WERI-Rb-1 (cell line): ENCODE data around the gene KDM4B.

Experiments used
- DNase-seq: peaks from one replicate; pipeline ENCODE4 v3.0.0-alpha.2; 2020
- H3K27ac ChIP-seq: fragments of 250-450 bp; sonication (Bioruptor Pico); 2 replicates; pipeline ENCODE4 v1.5.1; 2020; ENCODE audit warnings: mild to moderate bottlenecking, moderate library complexity
- H3K27me3 ChIP-seq: fragments of 250-450 bp; sonication (Bioruptor Pico); 2 replicates; pipeline ENCODE4 v1.5.1; 2021; ENCODE audit warnings: mild to moderate bottlenecking, low read depth, moderate library complexity; ENCODE audit not compliant: insufficient read depth, severe bottlenecking
- H3K36me3 ChIP-seq: fragments of 250-450 bp; sonication (Bioruptor Pico); 2 replicates; pipeline ENCODE4 v1.5.1; 2020; ENCODE audit warnings: mild to moderate bottlenecking, moderate library complexity
- H3K4me3 ChIP-seq: 2 replicates; pipeline ENCODE4 v1.5.1; 2011; ENCODE audit warnings: low read depth, mild to moderate bottlenecking, control low read depth, low read length
- H3K9me3 ChIP-seq: fragments of 250-450 bp; sonication (Bioruptor Pico); 2 replicates; pipeline ENCODE4 v1.5.1; 2021; ENCODE audit warnings: mild to moderate bottlenecking, moderate library complexity; ENCODE audit not compliant: severe bottlenecking
- TF ChIP-seq, protein P1 (sequence below): IDR thresholded peaks from 2 replicates; pipeline ENCODE4 v1.5.1; 2011; ENCODE audit warnings: low read depth, mild to moderate bottlenecking, control low read depth, inconsistent platforms, low read length

The KDM4B gene

DNA sequence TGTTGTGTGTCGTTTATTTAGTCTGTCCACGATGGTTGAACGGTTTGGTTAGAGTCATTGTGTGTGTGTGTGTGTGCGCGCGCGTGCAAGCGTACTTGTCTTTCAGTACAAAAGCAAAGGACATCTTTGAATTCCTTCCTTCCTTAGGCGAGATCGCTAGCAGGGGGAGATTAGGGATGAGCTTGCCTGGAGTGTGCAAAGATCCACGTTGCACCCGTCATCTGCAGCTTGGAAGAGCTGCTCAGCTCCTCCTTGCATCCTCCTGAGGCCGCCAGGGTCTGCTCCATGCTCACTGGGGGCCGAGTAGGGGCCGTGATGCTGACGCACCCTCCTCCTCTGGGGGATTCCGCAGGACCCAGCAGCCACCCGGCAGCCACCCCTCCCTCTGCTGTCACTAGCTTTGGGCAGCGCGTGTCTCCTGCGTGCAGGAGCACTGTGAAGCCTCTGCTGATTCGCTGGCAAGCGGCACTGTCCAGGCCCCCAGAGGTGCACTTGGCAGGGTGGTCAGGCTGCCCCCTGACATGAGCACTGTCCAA is 137.3 kb downstream of the KDM4B start:
- Histone ChIP-seq H3K9me3 (no peaks in the 10 kb centered on the region), H3K36me3 (peaks cover 10% of the 10 kb centered on the region), H3K27ac (peak overlapping the region; percentile 86), H3K27me3 (no peaks in the 10 kb centered on the region), H3K4me3 (no peak overlapping the region)
- DNase-seq, result peak; percentile 38
- TF ChIP-seq, protein P1, sequence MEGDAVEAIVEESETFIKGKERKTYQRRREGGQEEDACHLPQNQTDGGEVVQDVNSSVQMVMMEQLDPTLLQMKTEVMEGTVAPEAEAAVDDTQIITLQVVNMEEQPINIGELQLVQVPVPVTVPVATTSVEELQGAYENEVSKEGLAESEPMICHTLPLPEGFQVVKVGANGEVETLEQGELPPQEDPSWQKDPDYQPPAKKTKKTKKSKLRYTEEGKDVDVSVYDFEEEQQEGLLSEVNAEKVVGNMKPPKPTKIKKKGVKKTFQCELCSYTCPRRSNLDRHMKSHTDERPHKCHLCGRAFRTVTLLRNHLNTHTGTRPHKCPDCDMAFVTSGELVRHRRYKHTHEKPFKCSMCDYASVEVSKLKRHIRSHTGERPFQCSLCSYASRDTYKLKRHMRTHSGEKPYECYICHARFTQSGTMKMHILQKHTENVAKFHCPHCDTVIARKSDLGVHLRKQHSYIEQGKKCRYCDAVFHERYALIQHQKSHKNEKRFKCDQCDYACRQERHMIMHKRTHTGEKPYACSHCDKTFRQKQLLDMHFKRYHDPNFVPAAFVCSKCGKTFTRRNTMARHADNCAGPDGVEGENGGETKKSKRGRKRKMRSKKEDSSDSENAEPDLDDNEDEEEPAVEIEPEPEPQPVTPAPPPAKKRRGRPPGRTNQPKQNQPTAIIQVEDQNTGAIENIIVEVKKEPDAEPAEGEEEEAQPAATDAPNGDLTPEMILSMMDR, result no peak

DNA sequence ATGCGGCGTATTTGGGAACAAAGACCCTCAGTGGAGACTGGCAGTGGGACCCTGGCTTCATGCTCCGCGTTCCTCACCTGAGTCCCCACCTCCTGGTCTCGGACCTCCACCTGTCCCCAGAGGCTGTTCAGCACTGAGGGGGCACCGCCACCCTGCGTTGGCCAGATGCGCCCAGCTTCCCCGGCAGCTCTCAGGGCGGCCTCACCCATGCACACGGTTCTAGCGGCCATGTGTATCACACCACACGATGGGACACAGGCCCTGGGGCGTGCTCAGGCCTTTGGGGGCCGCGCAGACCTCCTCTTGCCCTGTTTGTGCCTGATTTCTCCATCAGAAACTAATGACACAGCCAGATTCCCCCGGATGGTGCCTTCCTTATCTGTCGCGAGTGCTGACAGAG is 138.1 kb downstream of the KDM4B start:
- Histone ChIP-seq H3K9me3 (no peaks in the 10 kb centered on the region), H3K27ac (peak overlapping the region; percentile 86)

DNA sequence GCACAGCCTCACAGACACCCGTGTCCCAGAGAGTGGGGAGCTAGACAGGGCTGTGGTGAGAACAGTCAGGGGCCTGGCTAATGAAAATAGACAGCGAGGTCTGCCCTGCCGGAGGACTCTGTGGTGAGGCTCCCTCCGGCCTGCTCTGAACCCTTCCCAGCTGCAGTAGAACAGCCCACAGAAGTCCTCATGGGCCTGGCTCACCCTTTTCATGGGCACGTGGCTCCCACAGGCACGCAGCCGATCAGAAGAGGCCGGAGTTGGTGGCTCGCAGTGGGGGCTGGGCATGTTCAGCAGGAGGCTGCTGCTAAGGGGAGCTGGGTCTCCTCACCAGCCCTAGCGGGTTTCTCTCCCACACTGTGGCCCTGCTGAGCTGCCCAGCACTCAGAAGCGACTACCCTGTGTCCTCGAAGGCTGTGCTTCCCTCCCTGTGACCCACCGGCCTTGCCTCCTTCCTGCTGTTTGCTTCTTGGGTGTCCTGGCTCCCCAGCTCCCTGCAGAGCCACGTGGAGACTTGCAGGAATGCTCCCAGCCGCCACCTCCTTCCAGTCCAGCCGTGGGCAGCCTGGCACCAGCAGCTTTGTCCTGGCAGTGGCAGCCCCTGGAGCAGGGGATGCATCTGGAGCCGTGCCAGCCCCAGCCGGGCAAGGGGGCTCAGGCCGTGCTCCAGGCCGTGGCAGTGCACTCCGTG is 138.7 kb downstream of the KDM4B start:
- no peaks in the 10 kb centered on the region for H3K9me3 ChIP-seq
- TF ChIP-seq, protein P1, result no peak
- no peak overlapping the region for H3K4me3 ChIP-seq
- H3K27me3 ChIP-seq, result no peaks in the 10 kb centered on the region
- H3K36me3 ChIP-seq, result peaks cover 22% of the 10 kb centered on the region
- H3K27ac ChIP-seq, result peak overlapping the region; percentile 86
- DNase-seq, result peak; percentile 66

More for the DNA sequence above, 138.1 kb downstream of the KDM4B start:
- DNase-seq, result no peak
- Histone ChIP-seq H3K4me3 (no peak overlapping the region), H3K27me3 (no peaks in the 10 kb centered on the region), H3K36me3 (peaks cover 16% of the 10 kb centered on the region)
- TF ChIP-seq, protein P1, result no peak

DNA sequence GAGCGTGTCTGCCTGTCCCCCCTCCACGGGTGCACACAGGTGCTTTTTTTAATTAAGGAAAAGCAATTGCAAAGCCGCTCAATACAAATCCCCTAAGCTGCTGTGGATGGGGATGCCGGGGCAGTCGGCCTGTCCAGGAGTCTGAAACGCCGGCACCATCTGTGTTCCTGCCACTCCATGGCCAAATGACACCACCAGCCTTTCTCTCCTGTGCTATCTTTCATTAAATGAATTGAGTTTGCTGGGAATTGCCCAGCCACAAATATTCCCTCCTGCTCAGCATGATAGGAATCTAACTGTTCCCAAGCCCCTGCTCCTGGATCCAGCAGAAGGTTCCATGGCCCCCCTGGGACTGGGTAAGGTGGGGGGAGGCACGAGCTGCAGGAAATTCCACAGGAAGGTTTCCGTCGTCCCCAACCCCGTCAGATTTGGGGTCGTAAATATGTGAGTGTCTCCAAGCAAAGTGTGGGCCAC is 139.2 kb downstream of the KDM4B start:
- TF ChIP-seq, protein P1, result no peak
- Histone ChIP-seq H3K27me3 (no peaks in the 10 kb centered on the region), H3K4me3 (no peak overlapping the region), H3K9me3 (no peaks in the 10 kb centered on the region), H3K27ac (peak overlapping the region; percentile 86), H3K36me3 (peaks cover 26% of the 10 kb centered on the region)
- peak; percentile 94 for DNase-seq

DNA sequence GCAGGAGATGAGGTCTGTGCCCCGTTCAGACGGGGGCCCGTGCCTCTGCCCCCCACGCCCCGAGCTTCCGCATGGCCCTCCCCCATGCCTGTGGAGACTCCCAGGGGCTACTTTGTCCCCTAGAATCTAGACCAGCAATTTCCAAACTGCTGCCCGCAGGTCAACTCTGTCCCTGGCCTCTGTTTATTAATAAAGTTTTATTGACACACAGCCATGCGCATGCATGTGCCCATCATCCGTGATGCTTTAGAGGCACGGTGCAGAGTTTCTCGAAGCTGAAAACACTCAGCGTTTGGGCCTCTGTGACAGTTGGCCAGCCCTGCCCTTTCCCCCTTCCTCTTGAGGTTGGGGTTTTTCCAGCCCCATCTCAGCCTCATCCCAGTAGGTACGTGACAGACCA is 140.0 kb downstream of the KDM4B start:
- peaks cover 28% of the 10 kb centered on the region for H3K36me3 ChIP-seq
- peak overlapping the region; percentile 86 for H3K27ac ChIP-seq
- H3K27me3 ChIP-seq, result no peaks in the 10 kb centered on the region
- no peak overlapping the region for H3K4me3 ChIP-seq
- TF ChIP-seq, protein P1, result no peak
- no peak for DNase-seq
- no peaks in the 10 kb centered on the region for H3K9me3 ChIP-seq

DNA sequence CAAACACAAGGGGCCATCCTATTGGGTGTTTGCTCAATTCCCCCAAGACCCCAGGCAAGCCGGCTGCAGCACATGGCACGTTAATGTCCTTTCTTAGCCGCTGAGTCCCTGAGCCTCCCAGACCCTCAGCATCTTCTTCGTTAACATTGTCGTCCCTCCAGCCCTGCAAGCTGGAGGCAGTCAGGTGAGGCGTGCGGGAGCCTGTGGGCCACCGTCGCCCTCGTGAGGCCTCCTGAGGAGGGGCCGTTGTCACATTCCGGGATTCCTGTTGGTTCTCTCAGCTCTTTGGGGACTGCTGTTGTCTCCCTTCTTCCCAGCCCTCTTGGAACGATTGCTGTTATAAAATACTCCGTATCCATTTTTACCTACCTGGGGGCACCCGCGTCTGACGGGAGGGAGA is 140.6 kb downstream of the KDM4B start:
- TF ChIP-seq, protein P1, result peak; percentile 64
- H3K27ac ChIP-seq, result peak overlapping the region; percentile 86
- H3K9me3 ChIP-seq, result no peaks in the 10 kb centered on the region
- DNase-seq, result peak; percentile 55
- peaks cover 32% of the 10 kb centered on the region for H3K36me3 ChIP-seq
- no peak overlapping the region for H3K4me3 ChIP-seq
- H3K27me3 ChIP-seq, result no peaks in the 10 kb centered on the region
